Trophoblast cell (in vitro differentiated cells and primary cell): ENCODE results near the gene AP5S1.

ENCODE experiments used
- DNase-seq, 2 donors: peaks; one replicate each; pipeline ENCODE4 v3.0.0-alpha.2; 2016
- H2AFZ ChIP-seq: 2 replicates; pipeline ENCODE4 v1.6.1; 2013; ENCODE audit warnings: low read length, moderate library complexity, mild to moderate bottlenecking; ENCODE audit not compliant: insufficient read depth, poor library complexity
- H2AK5ac ChIP-seq: 2 replicates; pipeline ENCODE4 v1.6.1; 2013; ENCODE audit warnings: mild to moderate bottlenecking, low read length
- H2BK120ac ChIP-seq: 2 replicates; pipeline ENCODE4 v1.6.1; 2013; ENCODE audit warnings: low read length, mild to moderate bottlenecking, moderate library complexity; ENCODE audit not compliant: insufficient read depth, poor library complexity
- H2BK12ac ChIP-seq: 2 replicates; pipeline ENCODE4 v1.6.1; 2013; ENCODE audit warnings: mild to moderate bottlenecking, low read length, moderate library complexity
- H2BK5ac ChIP-seq: 2 replicates; pipeline ENCODE4 v1.6.1; 2013; ENCODE audit warnings: low read length, low read depth, moderate library complexity, mild to moderate bottlenecking; ENCODE audit not compliant: poor library complexity
- H3K14ac ChIP-seq: 2 replicates; pipeline ENCODE4 v1.6.1; 2013; ENCODE audit warnings: mild to moderate bottlenecking, low read length
- H3K18ac ChIP-seq: 2 replicates; pipeline ENCODE4 v1.6.1; 2013; ENCODE audit warnings: mild to moderate bottlenecking, low read length
- H3K23ac ChIP-seq: 2 replicates; pipeline ENCODE4 v1.6.1; 2013; ENCODE audit warnings: low read length
- H3K27ac ChIP-seq: 2 replicates; pipeline ENCODE4 v1.5.1; 2013; ENCODE audit warnings: low read depth, mild to moderate bottlenecking, inconsistent platforms, low read length, moderate library complexity
- H3K27me3 ChIP-seq: 2 replicates; pipeline ENCODE4 v1.6.1; 2013; ENCODE audit warnings: inconsistent platforms, mild to moderate bottlenecking, low read length, moderate library complexity; ENCODE audit not compliant: insufficient read depth
- H3K36me3 ChIP-seq, 2 experiments: 1 replicate in 1 of 2; 2 replicates in 1 of 2; pipeline ENCODE4 v1.6.1; 2013; ENCODE audit warnings: low read length in 2 of 2, mild to moderate bottlenecking in 2 of 2, moderate library complexity in 1 of 2; ENCODE audit not compliant: insufficient read depth in 2 of 2, control insufficient read depth in 1 of 2
- H3K4ac ChIP-seq: 2 replicates; pipeline ENCODE4 v1.6.1; 2013; ENCODE audit warnings: low read depth, mild to moderate bottlenecking, low read length, moderate library complexity
- H3K4me1 ChIP-seq, 2 experiments: 1 replicate in 1 of 2; 2 replicates in 1 of 2; pipeline ENCODE4 v1.6.1; 2013; ENCODE audit warnings: low read length in 2 of 2, mild to moderate bottlenecking in 2 of 2, moderate library complexity in 1 of 2; ENCODE audit not compliant: insufficient read depth in 2 of 2, control insufficient read depth in 1 of 2
- H3K4me2 ChIP-seq: 2 replicates; pipeline ENCODE4 v1.6.1; 2013; ENCODE audit warnings: inconsistent platforms, mild to moderate bottlenecking, low read length, moderate library complexity
- H3K4me3 ChIP-seq: 2 replicates; pipeline ENCODE4 v1.5.1; 2013; ENCODE audit warnings: mild to moderate bottlenecking, low read depth, low read length, inconsistent platforms
- H3K79me1 ChIP-seq: one replicate; pipeline ENCODE4 v1.6.1; 2013; ENCODE audit warnings: low read length
- H3K79me2 ChIP-seq: 2 replicates; pipeline ENCODE4 v1.6.1; 2013; ENCODE audit warnings: low read length, mild to moderate bottlenecking; ENCODE audit not compliant: control insufficient read depth, insufficient read depth, poor library complexity
- H3K9ac ChIP-seq: 2 replicates; pipeline ENCODE4 v1.6.1; 2013; ENCODE audit warnings: mild to moderate bottlenecking, low read length
- H3K9me3 ChIP-seq: 2 replicates; pipeline ENCODE4 v1.6.1; 2013; ENCODE audit warnings: low read depth, mild to moderate bottlenecking, control low read depth, inconsistent platforms, low read length; ENCODE audit not compliant: insufficient read depth
- H4K12ac ChIP-seq: 2 replicates; pipeline ENCODE4 v1.6.1; 2013; ENCODE audit warnings: low read depth, mild to moderate bottlenecking, low read length, moderate library complexity
- H4K8ac ChIP-seq: 2 replicates; pipeline ENCODE4 v1.6.1; 2013; ENCODE audit warnings: low read depth, mild to moderate bottlenecking, low read length, moderate library complexity
- H4K91ac ChIP-seq: one replicate; pipeline ENCODE4 v1.6.1; 2013; ENCODE audit warnings: low read depth, mild to moderate bottlenecking, low read length, moderate library complexity
- WGBS: extraction: QIAGEN DNeasy Blood & Tissue Kit; methylation state at CpG from one replicate; pipeline ENCODE4 v1.1.7; 2013; ENCODE audit warnings: missing lambda C conversion rate; ENCODE audit not compliant: insufficient read length, insufficient coverage; ENCODE audit errors: extremely low coverage; 5-methylcytosine and 5-hydroxymethylcytosine counted together

The AP5S1 gene

GRCh38 chr20:3848565-3848964 lies 28.2 kb downstream of the AP5S1 start:
- Histone ChIP-seq H3K4ac (peak overlapping the region; percentile 42), H3K18ac (peak overlapping the region; percentile 38), H4K12ac (no peak overlapping the region), H3K14ac (no peak overlapping the region), H3K27ac (no peak overlapping the region), H2AFZ (no peak overlapping the region), H3K9me3 (no peaks in the 10 kb centered on the region), H4K91ac (no peak overlapping the region), H2BK5ac (peak overlapping the region; percentile 24), H3K9ac (no peak overlapping the region), H3K36me3 (peaks cover 0 to 2% of the 10 kb centered on the region in 2 experiments), H3K79me2 (peaks cover 13% of the 10 kb centered on the region), H2BK120ac (no peak overlapping the region), H2BK12ac (no peak overlapping the region), H3K4me1 (peaks cover 8 to 18% of the 10 kb centered on the region in 2 experiments), H3K4me2 (no peak overlapping the region), H3K23ac (no peak overlapping the region), H3K4me3 (no peak overlapping the region), H2AK5ac (no peak overlapping the region), H3K79me1 (peaks cover 11% of the 10 kb centered on the region), H4K8ac (no peak overlapping the region), H3K27me3 (no peaks in the 10 kb centered on the region)
- no CpG with 5 or more reads among the region's 1 CpG for WGBS
- DNase-seq, result no peak

DNA sequence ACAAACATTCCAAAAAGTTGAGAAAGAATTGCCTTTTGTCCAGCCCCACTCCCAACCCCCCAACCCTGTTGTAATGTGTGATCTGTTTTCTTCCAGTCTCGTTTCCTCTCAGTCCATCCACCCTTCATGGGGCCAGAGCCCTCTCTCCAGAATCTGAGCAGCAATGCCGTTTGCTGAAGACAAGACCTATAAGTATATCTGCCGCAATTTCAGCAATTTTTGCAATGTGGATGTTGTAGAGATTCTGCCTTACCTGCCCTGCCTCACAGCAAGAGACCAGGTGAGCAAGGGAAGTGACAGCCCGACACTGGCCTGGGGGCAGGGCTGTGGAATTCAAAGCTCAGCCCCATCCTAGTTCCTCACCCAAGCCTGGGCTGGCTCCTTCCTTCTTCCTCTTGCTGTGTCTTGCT lies 34.1 kb downstream of the AP5S1 start:
- no CpG with 5 or more reads among the region's 4 CpGs for WGBS

GRCh38 chr20:3857405-3857804 lies 37.1 kb downstream of the AP5S1 start:
- Histone ChIP-seq H3K79me2 (no peaks in the 10 kb centered on the region), H3K18ac (no peak overlapping the region), H2AK5ac (no peak overlapping the region), H2BK5ac (no peak overlapping the region), H4K12ac (no peak overlapping the region), H2BK120ac (no peak overlapping the region), H4K91ac (no peak overlapping the region), H3K36me3 (peaks cover 44 to 51% of the 10 kb centered on the region in 2 experiments), H3K4ac (no peak overlapping the region), H3K23ac (no peak overlapping the region), H3K79me1 (no peaks in the 10 kb centered on the region), H3K27me3 (no peaks in the 10 kb centered on the region), H2BK12ac (no peak overlapping the region), H3K4me1 (peaks cover 0 to 5% of the 10 kb centered on the region in 2 experiments), H3K4me3 (no peak overlapping the region), H3K27ac (no peak overlapping the region), H3K9ac (no peak overlapping the region), H4K8ac (no peak overlapping the region), H3K9me3 (peaks cover 4% of the 10 kb centered on the region), H3K4me2 (no peak overlapping the region), H2AFZ (no peak overlapping the region), H3K14ac (no peak overlapping the region)
- WGBS, result no CpG with 5 or more reads among the region's 14 CpGs
- no peak for DNase-seq

More for the DNA sequence above, 34.1 kb downstream of the AP5S1 start:
- Histone ChIP-seq H3K27ac (peak overlapping the region; percentile 11), H2AK5ac (no peak overlapping the region), H4K12ac (no peak overlapping the region), H2BK120ac (no peak overlapping the region), H3K4ac (no peak overlapping the region), H3K18ac (no peak overlapping the region), H3K4me2 (no peak overlapping the region), H3K23ac (no peak overlapping the region), H4K91ac (no peak overlapping the region), H3K9me3 (no peaks in the 10 kb centered on the region), H2AFZ (no peak overlapping the region), H3K79me1 (no peaks in the 10 kb centered on the region), H3K14ac (no peak overlapping the region), H2BK12ac (no peak overlapping the region), H3K79me2 (no peaks in the 10 kb centered on the region), H2BK5ac (no peak overlapping the region), H3K9ac (no peak overlapping the region), H3K36me3 (peaks cover 27 to 34% of the 10 kb centered on the region in 2 experiments), H3K27me3 (no peaks in the 10 kb centered on the region), H4K8ac (no peak overlapping the region), H3K4me1 (peaks cover 0 to 5% of the 10 kb centered on the region in 2 experiments), H3K4me3 (no peak overlapping the region)
- DNase-seq, result peak; percentile 95 to 98

GRCh38 chr20:3858689-3859088 lies 38.3 kb downstream of the AP5S1 start:
- H2BK120ac ChIP-seq, result no peak overlapping the region
- no peak overlapping the region for H2BK5ac ChIP-seq
- no peak overlapping the region for H2BK12ac ChIP-seq
- no peak overlapping the region for H3K4ac ChIP-seq
- H4K91ac ChIP-seq, result no peak overlapping the region
- H3K27me3 ChIP-seq, result no peaks in the 10 kb centered on the region
- peaks cover 57 to 63% of the 10 kb centered on the region in 2 experiments for H3K36me3 ChIP-seq
- no peak overlapping the region for H3K23ac ChIP-seq
- no peak overlapping the region for H3K18ac ChIP-seq
- no CpG with 5 or more reads among the region's 6 CpGs for WGBS
- peaks cover 0 to 3% of the 10 kb centered on the region in 2 experiments for H3K4me1 ChIP-seq
- H2AK5ac ChIP-seq, result no peak overlapping the region
- H3K9me3 ChIP-seq, result peaks cover 4% of the 10 kb centered on the region
- no peak overlapping the region for H2AFZ ChIP-seq
- H3K27ac ChIP-seq, result no peak overlapping the region
- H4K8ac ChIP-seq, result no peak overlapping the region
- H3K14ac ChIP-seq, result no peak overlapping the region
- no peak overlapping the region for H3K9ac ChIP-seq
- DNase-seq, result no peak
- H4K12ac ChIP-seq, result no peak overlapping the region
- no peaks in the 10 kb centered on the region for H3K79me1 ChIP-seq
- H3K4me2 ChIP-seq, result no peak overlapping the region
- no peaks in the 10 kb centered on the region for H3K79me2 ChIP-seq
- no peak overlapping the region for H3K4me3 ChIP-seq
